GM12874 (cell line): ENCODE measurements around the gene ACAD8.

Experiments used
- TF ChIP-seq, protein P1 (sequence below): IDR thresholded peaks from 2 replicates; pipeline ENCODE4 v1.5.1; 2011; ENCODE audit warnings: low read depth, mild to moderate bottlenecking, control low read depth, low read length, moderate library complexity; ENCODE audit not compliant: insufficient read depth

Gene ACAD8

DNA sequence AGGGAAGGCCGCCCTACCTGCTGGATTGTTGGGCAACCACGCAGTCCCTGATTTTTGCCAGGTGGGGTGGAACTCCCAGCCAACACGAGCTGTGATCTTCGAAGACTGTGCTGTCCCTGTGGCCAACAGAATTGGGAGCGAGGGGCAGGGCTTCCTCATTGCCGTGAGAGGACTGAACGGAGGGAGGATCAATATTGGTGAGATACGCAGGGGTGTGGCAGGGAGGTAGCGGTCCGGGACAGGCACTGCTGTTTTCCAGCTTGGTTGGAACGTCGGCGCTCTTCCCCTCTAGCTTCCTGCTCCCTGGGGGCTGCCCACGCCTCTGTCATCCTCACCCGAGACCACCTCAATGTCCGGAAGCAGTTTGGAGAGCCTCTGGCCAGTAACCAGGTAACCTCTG lies 7.6 kb downstream of the ACAD8 start:
- TF ChIP-seq, protein P1, sequence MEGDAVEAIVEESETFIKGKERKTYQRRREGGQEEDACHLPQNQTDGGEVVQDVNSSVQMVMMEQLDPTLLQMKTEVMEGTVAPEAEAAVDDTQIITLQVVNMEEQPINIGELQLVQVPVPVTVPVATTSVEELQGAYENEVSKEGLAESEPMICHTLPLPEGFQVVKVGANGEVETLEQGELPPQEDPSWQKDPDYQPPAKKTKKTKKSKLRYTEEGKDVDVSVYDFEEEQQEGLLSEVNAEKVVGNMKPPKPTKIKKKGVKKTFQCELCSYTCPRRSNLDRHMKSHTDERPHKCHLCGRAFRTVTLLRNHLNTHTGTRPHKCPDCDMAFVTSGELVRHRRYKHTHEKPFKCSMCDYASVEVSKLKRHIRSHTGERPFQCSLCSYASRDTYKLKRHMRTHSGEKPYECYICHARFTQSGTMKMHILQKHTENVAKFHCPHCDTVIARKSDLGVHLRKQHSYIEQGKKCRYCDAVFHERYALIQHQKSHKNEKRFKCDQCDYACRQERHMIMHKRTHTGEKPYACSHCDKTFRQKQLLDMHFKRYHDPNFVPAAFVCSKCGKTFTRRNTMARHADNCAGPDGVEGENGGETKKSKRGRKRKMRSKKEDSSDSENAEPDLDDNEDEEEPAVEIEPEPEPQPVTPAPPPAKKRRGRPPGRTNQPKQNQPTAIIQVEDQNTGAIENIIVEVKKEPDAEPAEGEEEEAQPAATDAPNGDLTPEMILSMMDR: no peak

DNA sequence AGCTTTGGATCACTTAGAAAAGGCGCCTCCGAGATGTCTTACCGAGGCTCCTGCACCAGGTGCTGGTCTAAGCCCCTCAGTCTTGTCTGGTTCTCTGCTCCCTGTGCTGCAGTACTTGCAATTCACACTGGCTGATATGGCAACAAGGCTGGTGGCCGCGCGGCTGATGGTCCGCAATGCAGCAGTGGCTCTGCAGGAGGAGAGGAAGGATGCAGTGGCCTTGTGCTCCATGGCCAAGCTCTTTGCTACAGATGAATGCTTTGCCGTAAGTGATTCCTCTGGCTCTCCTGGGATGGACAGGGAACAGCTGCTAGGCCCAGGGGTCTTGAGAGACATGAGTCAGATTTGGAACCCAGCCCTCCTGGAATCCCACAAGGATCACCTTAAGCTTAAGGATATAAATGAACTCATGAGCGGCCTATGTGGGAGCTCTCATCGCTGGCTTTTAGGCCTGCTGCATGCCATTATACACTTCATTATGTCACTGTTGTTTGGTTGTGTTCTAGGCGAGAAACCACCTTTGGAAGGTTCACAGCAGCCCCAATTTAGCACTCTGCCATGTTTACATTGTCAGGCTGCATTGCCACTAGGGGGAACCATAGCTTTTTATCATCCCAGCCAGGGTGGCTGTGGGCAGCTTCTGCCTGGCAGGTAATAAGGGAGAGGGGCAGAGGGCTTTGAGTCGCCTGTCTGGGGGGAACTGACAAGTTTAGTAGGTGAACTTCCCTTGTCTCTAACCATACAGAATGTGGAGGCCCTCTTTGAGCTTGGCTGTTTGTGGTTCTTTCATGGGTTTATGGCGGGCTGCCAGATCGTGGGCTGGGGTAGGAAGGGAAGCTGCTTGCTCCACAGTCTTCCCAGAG lies 8.5 kb downstream of the ACAD8 start:
- TF ChIP-seq, protein P1: peak; percentile 51; the same call in 1 of the 2 replicates

DNA sequence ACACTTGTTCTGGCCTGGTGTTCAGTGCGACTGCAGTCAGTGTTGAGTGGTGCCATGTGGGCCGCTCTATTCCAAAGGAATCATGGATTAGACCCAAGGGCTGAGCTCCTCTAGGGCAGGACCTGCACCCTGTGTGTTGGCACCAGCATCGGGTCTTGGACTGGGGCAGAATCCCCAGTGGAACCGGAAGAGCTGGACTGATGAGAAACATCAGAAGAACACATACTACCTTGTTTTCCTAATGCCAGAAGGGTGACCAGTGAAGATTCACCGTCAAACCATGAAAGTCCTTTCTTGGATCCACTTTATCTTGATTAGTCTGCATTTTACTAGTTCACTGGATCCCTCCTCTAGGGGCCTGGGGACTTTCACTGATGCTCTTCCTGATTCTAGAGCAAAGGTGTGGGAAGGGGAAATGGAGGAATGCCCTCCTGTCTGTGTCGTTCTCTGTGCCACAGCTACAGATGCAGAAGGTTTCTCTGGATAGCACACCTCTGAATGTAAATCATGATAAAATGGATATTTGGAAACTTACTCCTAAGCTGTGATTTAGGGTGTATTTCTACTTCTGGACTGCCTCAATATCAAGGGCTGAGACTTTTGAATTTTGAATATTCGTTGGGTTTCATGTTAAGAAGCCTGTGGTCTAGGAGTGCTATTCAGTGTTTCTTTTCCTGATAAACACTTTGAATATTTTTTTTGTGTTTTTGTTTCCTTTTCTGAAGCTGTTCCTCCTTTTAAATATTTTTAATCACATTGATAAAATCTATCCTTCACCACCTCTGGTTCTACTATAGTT lies 11.8 kb downstream of the ACAD8 start:
- TF ChIP-seq, protein P1: no peak

DNA sequence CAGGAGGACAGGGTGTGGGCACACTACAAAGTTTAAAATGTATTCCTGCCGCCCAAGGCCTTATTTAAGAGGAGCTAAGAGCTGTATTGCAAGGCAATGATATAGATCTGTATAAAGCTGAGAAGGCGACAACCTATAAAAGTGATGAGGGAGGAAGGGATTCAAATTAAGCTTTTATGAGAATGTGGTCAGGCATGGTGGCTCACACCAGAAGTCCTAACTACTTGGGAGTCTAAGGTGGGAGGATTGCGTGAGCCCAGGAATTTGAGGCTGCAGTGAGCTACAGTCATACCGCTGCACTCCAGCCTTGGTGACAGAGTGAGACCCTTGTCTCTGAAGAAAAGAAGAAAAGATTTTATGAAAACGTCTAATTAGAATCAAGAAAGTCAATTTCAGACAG lies 13.1 kb downstream of the ACAD8 start:
- TF ChIP-seq, protein P1: no peak

DNA sequence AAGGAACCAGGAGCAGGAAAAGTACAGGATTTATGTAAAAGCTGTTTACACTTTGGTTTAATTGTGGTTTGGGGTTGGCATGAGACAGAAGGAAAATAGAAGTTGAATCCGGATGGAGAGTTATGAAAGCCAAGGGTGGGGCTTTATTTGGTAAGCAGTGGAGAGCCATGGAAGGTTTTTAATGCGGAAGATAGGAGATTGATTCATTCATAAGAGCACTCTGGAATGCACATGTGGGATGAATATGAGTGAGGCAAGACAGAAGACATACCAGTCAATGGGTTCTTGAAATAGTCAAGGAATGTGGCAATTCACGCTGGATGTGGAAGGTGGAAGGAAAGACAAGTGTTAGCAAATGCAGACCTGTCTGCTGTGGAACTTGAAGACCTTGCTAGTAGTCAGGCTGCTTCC lies 13.5 kb downstream of the ACAD8 start:
- TF ChIP-seq, protein P1: no peak

DNA sequence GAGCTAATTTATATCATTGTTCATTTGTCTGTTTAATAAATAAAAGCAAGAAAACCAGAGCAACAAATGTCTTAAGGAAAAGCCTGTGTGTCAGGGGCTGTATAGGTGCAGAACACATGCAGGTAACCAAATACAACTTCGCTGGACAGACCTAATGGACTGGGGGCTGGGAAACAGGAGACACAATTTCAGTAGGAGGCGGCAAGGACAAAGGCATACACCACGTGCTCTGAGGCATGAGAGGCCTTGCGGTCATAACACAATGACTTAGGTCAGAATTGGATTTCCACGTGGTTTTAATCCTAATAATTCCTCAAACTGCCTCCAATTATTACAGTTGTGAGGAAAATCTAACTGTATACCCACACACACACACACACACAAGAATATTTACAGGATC lies 14.1 kb downstream of the ACAD8 start:
- TF ChIP-seq, protein P1: no peak

DNA sequence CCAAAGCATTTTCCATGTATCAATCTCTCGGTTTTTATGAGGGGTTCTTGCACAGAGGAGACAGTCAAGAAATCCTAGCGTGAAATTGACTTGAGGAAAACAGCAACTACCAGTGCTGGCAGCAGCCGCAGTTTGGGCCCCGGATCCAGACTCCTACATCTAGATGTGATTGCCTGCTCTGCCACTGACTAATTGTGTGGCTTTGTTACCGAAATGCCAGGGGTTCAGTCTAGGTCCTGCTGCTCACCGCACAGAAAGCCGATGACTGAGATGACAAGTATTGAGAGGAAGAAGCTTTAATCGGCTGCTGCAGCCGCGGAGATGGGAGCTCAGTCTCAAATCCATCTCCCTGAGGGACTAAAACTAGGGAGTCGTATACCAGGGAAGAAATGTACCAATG lies 14.6 kb downstream of the ACAD8 start:
- TF ChIP-seq, protein P1: no peak
